HK-2 (cell line): ENCODE data around the gene KLHDC4.
A peak's percentile ranks its signal among the peaks of the same experiment; 100 is the strongest.
"Not testable (repeated sequence)": the region's sequence is repeated elsewhere in the genome, so short reads cannot be mapped to it uniquely, and the experiment has no call there.

Source experiments
- DNase-seq: peaks from one replicate; pipeline ENCODE4 v3.0.0-alpha.2; 2018; ENCODE audit not compliant: unreplicated experiment

The KLHDC4 gene

DNA sequence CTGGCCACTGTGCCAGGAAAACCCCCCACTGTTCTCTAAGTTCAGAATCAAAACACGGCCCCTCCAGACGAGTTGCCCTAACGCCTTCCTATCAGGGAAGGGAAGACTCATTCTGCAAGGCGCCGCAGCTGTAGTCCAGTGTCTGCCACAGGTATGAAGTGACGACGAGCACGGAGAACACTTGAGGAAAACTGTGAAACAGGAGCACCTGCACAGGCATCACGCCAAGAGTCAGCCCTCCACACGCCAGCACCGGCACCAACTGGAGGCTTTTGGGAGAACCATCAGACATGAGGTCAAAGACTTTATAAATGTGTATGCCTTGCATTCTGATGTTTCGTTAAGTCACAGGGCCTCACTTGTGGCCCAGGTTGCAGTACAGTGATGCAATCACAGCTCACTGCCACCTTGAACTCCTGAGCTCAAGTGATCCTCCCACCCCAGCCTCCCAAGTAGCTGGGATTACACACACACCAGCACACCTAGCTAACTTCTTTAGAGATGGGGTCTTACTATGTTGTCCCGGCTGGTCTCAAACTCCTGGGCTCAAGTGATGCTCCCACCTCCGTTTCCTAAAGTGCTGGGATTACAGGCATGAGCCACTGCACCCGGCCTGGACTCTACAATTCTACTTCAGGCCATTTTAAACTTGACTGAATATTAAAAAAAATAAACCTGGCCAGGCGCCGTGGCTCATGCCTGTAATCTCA, 22.9 kb downstream of the KLHDC4 start:
- no peak for DNase-seq

DNA sequence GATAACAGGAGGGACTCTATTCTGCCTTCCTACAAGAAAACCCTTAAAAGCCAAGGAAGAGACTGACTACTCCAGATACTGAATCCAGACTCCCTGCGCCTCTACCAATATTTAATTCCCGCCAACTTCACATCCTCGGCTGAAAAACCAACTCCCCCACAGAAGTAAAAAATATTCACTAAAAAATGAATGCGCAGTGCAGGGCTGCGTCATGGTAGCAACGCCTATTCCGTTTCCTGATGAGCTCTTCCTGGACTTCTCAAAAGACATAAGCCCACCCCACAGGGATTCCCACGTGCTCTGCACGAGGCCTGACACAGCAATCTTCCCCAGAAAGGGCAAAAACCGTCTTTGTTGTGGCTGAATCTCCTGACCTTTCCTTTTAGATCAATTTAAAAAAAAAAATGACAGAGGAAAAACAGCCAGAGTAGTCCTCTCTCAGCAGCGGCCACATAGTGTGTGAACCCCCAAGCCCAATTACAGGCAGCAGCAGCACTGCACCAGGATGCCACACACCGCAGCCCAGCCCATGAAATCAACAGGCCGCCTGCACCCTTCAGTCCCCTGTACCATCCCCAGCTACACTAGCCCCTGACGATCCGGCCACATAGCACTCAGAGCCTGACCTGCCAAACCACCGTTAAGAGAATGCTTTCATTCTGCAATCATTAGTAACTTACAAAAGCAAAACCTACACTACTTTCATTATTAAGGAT, 23.9 kb downstream of the KLHDC4 start:
- DNase-seq, result no peak

DNA sequence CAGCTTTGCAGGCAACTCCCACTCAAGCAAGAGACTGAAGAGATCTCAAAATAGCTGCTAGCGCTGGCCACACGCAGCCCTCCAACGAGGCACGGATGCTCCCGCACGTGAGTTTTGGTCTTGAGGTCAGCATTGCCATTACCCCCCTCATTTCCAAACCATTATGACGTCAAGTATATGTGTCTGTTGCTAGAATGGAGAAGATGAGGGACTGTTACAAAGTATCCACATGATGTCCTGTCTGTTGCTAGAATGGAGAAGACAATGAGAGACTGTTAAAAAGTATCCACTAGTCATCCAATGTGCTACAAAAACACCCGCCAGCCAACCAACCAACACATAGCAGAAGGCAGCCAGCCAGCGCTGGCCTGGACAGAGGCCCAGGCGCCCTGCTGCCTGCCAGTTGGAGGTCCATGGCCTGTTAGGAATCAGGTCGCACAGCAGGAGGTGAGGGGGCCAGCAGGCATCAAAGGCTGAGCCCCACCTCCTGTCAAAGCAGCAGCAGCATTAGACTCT, 24.8 kb downstream of the KLHDC4 start:
- DNase-seq, result no peak

DNA sequence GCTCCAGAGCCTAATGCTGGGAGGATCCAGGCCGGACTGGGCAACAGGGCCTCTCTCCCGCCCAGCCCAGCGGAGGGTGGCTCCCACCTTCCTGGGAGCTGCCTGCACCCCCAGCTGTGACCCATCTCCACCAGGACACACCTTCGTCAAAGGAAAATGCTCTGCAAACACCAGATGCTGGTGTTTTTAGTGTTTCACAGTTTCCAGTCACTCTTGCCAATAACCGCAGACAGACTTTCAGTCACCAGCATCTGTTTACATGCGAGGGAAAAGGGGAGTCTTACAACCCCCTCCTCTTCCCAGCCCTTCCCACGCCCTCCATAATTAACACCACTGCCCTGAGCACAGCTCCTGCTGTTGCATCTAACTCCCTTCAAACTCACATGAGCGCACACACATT, 25.3 kb downstream of the KLHDC4 start:
- DNase-seq, result no peak

DNA sequence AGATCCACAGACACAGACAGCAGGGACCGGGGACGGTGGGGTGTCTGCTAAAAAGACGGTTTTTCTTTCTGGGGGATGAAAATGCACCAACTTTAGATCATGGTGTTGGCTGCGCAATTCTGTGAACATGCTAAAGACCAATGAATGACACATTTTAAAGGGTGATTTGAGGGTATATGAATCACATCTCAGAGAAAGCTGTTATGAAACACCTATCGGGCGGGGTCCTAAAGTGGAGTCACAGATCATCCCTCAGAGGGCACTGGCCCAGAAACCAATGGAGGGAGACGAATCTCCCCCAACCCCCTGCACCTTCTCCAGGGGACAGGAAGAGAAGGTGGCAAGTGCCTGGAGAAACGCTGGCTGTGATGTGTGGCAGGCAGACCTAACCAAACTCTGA, 26.0 kb downstream of the KLHDC4 start:
- no peak for DNase-seq

DNA sequence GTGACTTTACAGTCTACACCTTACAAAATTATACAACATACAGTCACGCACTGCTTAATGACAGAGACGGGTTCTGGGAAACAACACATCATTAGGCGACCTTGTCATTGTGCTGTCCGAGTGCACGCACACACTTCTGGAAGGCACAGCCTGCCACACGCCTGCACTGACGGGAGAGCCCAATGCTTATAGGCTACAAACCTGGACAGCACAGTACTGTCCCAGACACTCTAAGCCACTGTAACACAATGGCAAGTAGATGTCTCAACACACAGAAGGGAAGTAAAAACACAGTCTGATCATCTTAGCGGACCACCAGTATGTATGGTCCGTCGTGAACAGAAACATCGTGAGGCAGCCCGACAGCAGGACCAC, 29.8 kb downstream of the KLHDC4 start:
- DNase-seq, result no peak

- DNase-seq, result no peak
These were observed 30.3 kb downstream of the KLHDC4 start for GRCh38 chr16:87735270-87736007.

GRCh38 chr16:87734644-87735043, 31.1 kb downstream of the KLHDC4 start:
- DNase-seq, result no peak

DNA sequence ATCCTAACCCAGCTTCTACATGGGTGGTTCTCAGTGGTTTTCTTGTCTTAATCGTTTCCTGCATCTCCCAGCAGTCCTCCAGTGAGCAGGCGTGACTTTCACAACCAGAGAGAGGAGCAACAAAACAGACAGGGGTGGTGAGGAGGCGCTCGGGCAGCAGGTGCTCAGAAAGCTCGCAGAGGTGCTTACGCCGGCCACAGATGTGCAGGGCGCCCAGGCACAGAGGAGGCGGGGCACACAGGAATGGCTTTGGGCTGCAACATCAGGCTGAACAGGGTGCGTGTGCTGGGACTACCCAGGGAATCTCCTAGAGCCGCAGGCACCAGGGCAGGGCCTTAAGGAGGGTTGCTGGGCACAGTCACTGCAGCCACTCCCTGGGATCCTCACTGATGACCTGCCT, 32.6 kb downstream of the KLHDC4 start:
- no peak for DNase-seq

- DNase-seq, result no peak
These were observed 34.2 kb downstream of the KLHDC4 start for GRCh38 chr16:87731607-87732006.

GRCh38 chr16:87729266-87729954, 36.4 kb downstream of the KLHDC4 start:
- DNase-seq, result no peak

- peak; percentile 14 for DNase-seq
These were observed 37.8 kb downstream of the KLHDC4 start for GRCh38 chr16:87728026-87728425.

- DNase-seq, result no peak
These were observed 38.4 kb downstream of the KLHDC4 start for GRCh38 chr16:87727346-87727745.

DNA sequence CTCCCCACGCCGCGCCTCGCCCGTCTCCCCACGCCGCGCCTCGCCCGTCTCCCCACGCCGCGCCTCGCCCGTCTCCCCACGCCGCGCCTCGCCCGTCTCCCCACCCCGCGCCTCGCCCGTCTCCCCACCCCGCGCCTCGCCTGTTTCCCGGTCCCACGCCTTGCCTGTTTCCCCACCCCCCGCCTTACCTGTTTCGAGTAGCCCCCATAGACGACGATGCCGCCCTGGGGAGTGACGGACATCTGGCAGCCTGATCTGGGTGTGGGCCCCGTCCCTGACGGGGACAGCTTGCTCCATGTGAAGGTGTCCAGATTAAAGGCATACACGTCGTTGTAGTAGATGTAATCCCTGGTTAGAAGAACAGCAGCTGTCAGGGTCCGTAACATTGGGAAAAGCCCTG, 39.2 kb downstream of the KLHDC4 start:
- not testable (repeated sequence) for DNase-seq

- DNase-seq, result peak; percentile 7
These were observed 40.1 kb downstream of the KLHDC4 start for GRCh38 chr16:87725596-87726235.

GRCh38 chr16:87724490-87725291, 41.1 kb downstream of the KLHDC4 start:
- no peak for DNase-seq

DNA sequence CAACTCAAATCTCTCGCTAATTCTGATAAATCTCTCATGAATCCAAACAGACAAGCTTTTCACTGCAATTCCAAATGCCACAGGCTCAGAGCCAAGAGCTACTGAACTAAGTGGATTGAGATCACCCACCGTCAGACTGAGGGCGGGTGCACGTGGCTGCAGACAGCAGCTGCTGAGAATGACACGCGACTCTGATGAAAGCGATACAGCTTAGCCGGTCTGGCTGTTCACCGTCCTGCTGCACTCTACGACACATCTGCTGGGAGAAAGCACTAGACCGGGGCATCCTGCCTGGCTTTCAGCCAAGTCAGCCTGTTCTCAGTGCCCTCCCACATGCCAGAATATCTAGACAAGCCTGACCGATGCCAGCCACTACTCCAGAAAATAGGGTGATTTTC, 42.6 kb downstream of the KLHDC4 start:
- DNase-seq, result peak; percentile 87

- DNase-seq, result no peak
These were observed 43.1 kb downstream of the KLHDC4 start for GRCh38 chr16:87722590-87723225.

DNA sequence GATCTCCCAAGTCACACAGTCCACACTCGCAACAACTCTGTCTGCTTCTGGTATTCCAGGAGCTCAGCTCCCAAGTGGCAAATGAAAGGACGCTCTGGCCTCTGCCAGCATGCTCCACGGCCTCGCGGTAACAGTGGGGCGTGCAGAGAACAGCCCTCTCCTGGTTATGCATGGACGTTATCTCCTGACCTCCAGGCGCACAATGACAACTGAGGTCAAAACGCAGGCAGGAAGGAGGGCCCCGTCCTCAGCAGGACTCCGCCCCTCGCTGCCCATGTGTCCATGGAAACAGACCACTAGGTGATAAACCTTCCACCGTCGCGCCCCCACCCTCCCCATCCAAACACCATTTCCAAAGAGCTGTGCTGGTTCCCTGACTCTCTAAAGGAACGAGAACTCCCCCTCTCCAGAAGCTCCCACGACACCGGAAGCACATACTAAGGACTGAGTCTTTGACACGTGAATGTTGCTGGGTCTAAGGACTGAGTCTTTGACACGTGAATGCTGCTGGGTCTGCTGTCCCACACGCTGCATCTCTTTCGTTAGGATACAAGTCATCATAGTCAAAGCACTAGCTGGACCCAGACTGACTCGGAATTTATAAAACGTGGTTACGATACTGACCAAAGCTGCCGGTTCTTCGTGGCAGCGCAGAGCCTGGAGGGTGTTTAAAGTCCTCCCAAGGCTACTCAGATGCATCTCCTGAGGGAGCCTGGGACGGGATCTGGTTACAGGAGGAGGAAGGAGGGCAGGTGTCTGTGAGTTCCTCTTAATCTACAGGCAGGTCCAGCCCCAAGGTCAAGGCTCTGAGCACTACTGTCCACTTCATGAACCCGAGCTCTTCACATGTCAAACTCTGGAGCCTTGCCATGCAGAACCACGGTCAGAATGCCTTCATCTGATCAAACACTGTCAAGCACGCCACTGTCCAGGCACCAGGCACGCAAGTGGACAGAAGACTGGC, 43.9 kb downstream of the KLHDC4 start:
- DNase-seq, result no peak
